ENCODE results near the gene AP1S1. TPM values are rescaled to one million over a fixed set of nuclear protein-coding genes. Genes with fewer than 3 reads are reported as not detected.

The AP1S1 gene
- total and polyA plus RNA-seq, 3 experiments from 2014 or later: 4.4 to 43.6 (median 42.6) TPM

- Mint-ChIP-seq H3K36me3 (peaks cover 5 to 26% (median 8%) of the 10 kb centered on the region in 3 donors), H3K27me3 (peaks cover 2 to 4% of the 10 kb centered on the region in 2 donors), H3K27ac (peak overlapping the region in 3 of 8 donors; percentile 43 to 66 (median 64)), H3K4me1 (peaks cover 9 to 14% (median 14%) of the 10 kb centered on the region in 3 donors), H3K4me3 (peak overlapping the region; percentile 67 to 92 (median 71)), H3K9me3 (no peaks in the 10 kb centered on the region)
- POLR2A ChIA-PET: no interaction called here
- Histone ChIP-seq H3K4me3 (ENCODE audit: low read length) (peak overlapping the region; percentile 66), H3K27me3 (ENCODE audit: insufficient read depth, low read length, poor library complexity, severe bottlenecking) (no peaks in the 10 kb centered on the region), H3K27ac (ENCODE audit: low read depth, low read length) (peak overlapping the region; percentile 47), H3K4me1 (ENCODE audit: insufficient read depth, low read length) (peaks cover 14% of the 10 kb centered on the region), H3K36me3 (ENCODE audit: insufficient read depth, low read length) (no peaks in the 10 kb centered on the region), H3K9me3 (ENCODE audit: low read length) (no peaks in the 10 kb centered on the region)
- CTCF ChIA-PET: interaction anchor here (1.1 to 5.2 kb wide), 3 partner anchors 10 to 63 kb away, joined by 3 to 38 read pairs (median 9); partner anchors contain the start of genes VGF and ZNHIT1
- DNase-seq: no peak
Measured at GRCh38 chr7:101155303-101155702, 1.0 kb downstream of the AP1S1 start.

- ChIA-PET CTCF (interaction anchor here (1.3 to 5.2 kb wide), 3 partner anchors 9 to 18 kb away, joined by 4 to 38 read pairs (median 9); partner anchors contain the start of gene VGF), POLR2A (no interaction called here)
- Histone ChIP-seq H3K27ac (ENCODE audit: low read depth, low read length) (no peak overlapping the region), H3K9me3 (ENCODE audit: low read length) (no peaks in the 10 kb centered on the region), H3K4me1 (ENCODE audit: insufficient read depth, low read length) (peaks cover 14% of the 10 kb centered on the region), H3K36me3 (ENCODE audit: insufficient read depth, low read length) (no peaks in the 10 kb centered on the region), H3K27me3 (ENCODE audit: insufficient read depth, low read length, poor library complexity, severe bottlenecking) (no peaks in the 10 kb centered on the region), H3K4me3 (ENCODE audit: low read length) (no peak overlapping the region)
- Mint-ChIP-seq H3K9me3 (no peaks in the 10 kb centered on the region), H3K36me3 (peaks cover 5 to 26% (median 8%) of the 10 kb centered on the region in 3 donors), H3K4me1 (peaks cover 9 to 14% (median 14%) of the 10 kb centered on the region in 3 donors), H3K4me3 (peak overlapping the region in 5 of 7 donors; percentile 12 to 78 (median 49)), H3K27me3 (peaks cover 3 to 4% of the 10 kb centered on the region in 2 donors), H3K27ac (no peak overlapping the region)
- DNase-seq: no peak
Measured at GRCh38 chr7:101156277-101156676, 2.0 kb downstream of the AP1S1 start.

GRCh38 chr7:101156866-101157589 is 2.8 kb downstream of the AP1S1 start:
- H3K4me3 ChIP-seq (ENCODE audit: low read length): no peak overlapping the region
- no peaks in the 10 kb centered on the region for H3K9me3 Mint-ChIP-seq
- CTCF ChIA-PET: interaction anchor here (1.3 to 5.2 kb wide), 4 partner anchors 8 to 126 kb away, joined by 4 to 38 read pairs (median 6); partner anchors contain the start of gene VGF
- H3K27me3 Mint-ChIP-seq: peaks cover 7 to 8% of the 10 kb centered on the region in 2 donors
- peaks cover 3% of the 10 kb centered on the region for H3K27me3 ChIP-seq (ENCODE audit: insufficient read depth, low read length, poor library complexity, severe bottlenecking)
- DNase-seq: no peak
- POLR2A ChIA-PET: no interaction called here
- no peaks in the 10 kb centered on the region for H3K9me3 ChIP-seq (ENCODE audit: low read length)
- H3K4me3 Mint-ChIP-seq: peak overlapping the region in 1 of 7 donors; percentile 66
- no peaks in the 10 kb centered on the region for H3K36me3 ChIP-seq (ENCODE audit: insufficient read depth, low read length)
- H3K27ac ChIP-seq (ENCODE audit: low read depth, low read length): no peak overlapping the region
- H3K4me1 Mint-ChIP-seq: peaks cover 9 to 14% (median 14%) of the 10 kb centered on the region in 3 donors
- peaks cover 14% of the 10 kb centered on the region for H3K4me1 ChIP-seq (ENCODE audit: insufficient read depth, low read length)
- H3K36me3 Mint-ChIP-seq: peaks cover 5 to 26% (median 8%) of the 10 kb centered on the region in 3 donors
- H3K27ac Mint-ChIP-seq: no peak overlapping the region

GRCh38 chr7:101159696-101160674 is 5.7 kb downstream of the AP1S1 start:
- Mint-ChIP-seq H3K4me3 (no peak overlapping the region), H3K9me3 (no peaks in the 10 kb centered on the region), H3K36me3 (peaks cover 5 to 26% (median 8%) of the 10 kb centered on the region in 3 donors), H3K4me1 (peaks cover 15 to 27% (median 17%) of the 10 kb centered on the region in 3 donors), H3K27me3 (peaks cover 16% of the 10 kb centered on the region in 2 donors), H3K27ac (peak overlapping the region in 2 of 8 donors; percentile 77 to 91)
- ChIA-PET CTCF (interaction anchor here (5.2 kb wide), 1 partner anchor 16 kb away, joined by 38 read pairs; no protein-coding TSS in a partner anchor), POLR2A (no interaction called here)
- H3K27me3 ChIP-seq (ENCODE audit: insufficient read depth, low read length, poor library complexity, severe bottlenecking): peaks cover 22% of the 10 kb centered on the region
- H3K27ac ChIP-seq (ENCODE audit: low read depth, low read length): no peak overlapping the region
- no peak for DNase-seq
- H3K36me3 ChIP-seq (ENCODE audit: insufficient read depth, low read length): no peaks in the 10 kb centered on the region
- no peaks in the 10 kb centered on the region for H3K9me3 ChIP-seq (ENCODE audit: low read length)
- peaks cover 22% of the 10 kb centered on the region for H3K4me1 ChIP-seq (ENCODE audit: insufficient read depth, low read length)
- H3K4me3 ChIP-seq (ENCODE audit: low read length): no peak overlapping the region

GRCh38 chr7:101160910-101161309 is 6.6 kb downstream of the AP1S1 start:
- Histone ChIP-seq H3K27ac (ENCODE audit: low read depth, low read length) (no peak overlapping the region), H3K27me3 (ENCODE audit: insufficient read depth, low read length, poor library complexity, severe bottlenecking) (peaks cover 27% of the 10 kb centered on the region), H3K4me1 (ENCODE audit: insufficient read depth, low read length) (peaks cover 23% of the 10 kb centered on the region), H3K36me3 (ENCODE audit: insufficient read depth, low read length) (no peaks in the 10 kb centered on the region), H3K9me3 (ENCODE audit: low read length) (no peaks in the 10 kb centered on the region), H3K4me3 (ENCODE audit: low read length) (no peak overlapping the region)
- no peak overlapping the region for H3K27ac Mint-ChIP-seq
- peaks cover 0 to 4% (median 0%) of the 10 kb centered on the region in 5 donors for H3K9me3 Mint-ChIP-seq
- ChIA-PET POLR2A (no interaction called here), CTCF (no interaction called here)
- DNase-seq: no peak
- H3K4me1 Mint-ChIP-seq: peaks cover 14 to 29% (median 18%) of the 10 kb centered on the region in 3 donors
- peaks cover 5 to 26% (median 8%) of the 10 kb centered on the region in 3 donors for H3K36me3 Mint-ChIP-seq
- peaks cover 25% of the 10 kb centered on the region in 2 donors for H3K27me3 Mint-ChIP-seq
- H3K4me3 Mint-ChIP-seq: peak overlapping the region in 1 of 7 donors; percentile 40

- H3K4me3 Mint-ChIP-seq: peak overlapping the region; percentile 40 to 85 (median 58)
- H3K4me3 ChIP-seq (ENCODE audit: low read length): no peak overlapping the region
- ChIA-PET CTCF (no interaction called here), POLR2A (no interaction called here)
- H3K36me3 ChIP-seq (ENCODE audit: insufficient read depth, low read length): no peaks in the 10 kb centered on the region
- peak overlapping the region in 1 of 8 donors; percentile 43 for H3K27ac Mint-ChIP-seq
- no peak for DNase-seq
- peaks cover 31 to 32% of the 10 kb centered on the region in 2 donors for H3K27me3 Mint-ChIP-seq
- peaks cover 5 to 24% (median 8%) of the 10 kb centered on the region in 3 donors for H3K36me3 Mint-ChIP-seq
- H3K27ac ChIP-seq (ENCODE audit: low read depth, low read length): no peak overlapping the region
- peaks cover 33% of the 10 kb centered on the region for H3K27me3 ChIP-seq (ENCODE audit: insufficient read depth, low read length, poor library complexity, severe bottlenecking)
- H3K9me3 Mint-ChIP-seq: peaks cover 0 to 4% (median 0%) of the 10 kb centered on the region in 5 donors
- no peaks in the 10 kb centered on the region for H3K9me3 ChIP-seq (ENCODE audit: low read length)
- H3K4me1 ChIP-seq (ENCODE audit: insufficient read depth, low read length): peaks cover 28% of the 10 kb centered on the region
- peaks cover 17 to 34% (median 22%) of the 10 kb centered on the region in 3 donors for H3K4me1 Mint-ChIP-seq
Measured at GRCh38 chr7:101161692-101162471, 7.6 kb downstream of the AP1S1 start.

- CTCF ChIA-PET: no interaction called here
- Mint-ChIP-seq H3K27ac (peak overlapping the region in 1 of 8 donors; percentile 43), H3K4me1 (peaks cover 21 to 41% (median 22%) of the 10 kb centered on the region in 3 donors), H3K36me3 (peaks cover 5 to 18% (median 8%) of the 10 kb centered on the region in 3 donors), H3K4me3 (peak overlapping the region in 6 of 7 donors; percentile 55 to 85 (median 62)), H3K9me3 (peaks cover 0 to 4% (median 0%) of the 10 kb centered on the region in 5 donors), H3K27me3 (peaks cover 39 to 40% of the 10 kb centered on the region in 2 donors)
- Histone ChIP-seq H3K4me1 (ENCODE audit: insufficient read depth, low read length) (peaks cover 28% of the 10 kb centered on the region), H3K27me3 (ENCODE audit: insufficient read depth, low read length, poor library complexity, severe bottlenecking) (peaks cover 42% of the 10 kb centered on the region), H3K27ac (ENCODE audit: low read depth, low read length) (no peak overlapping the region), H3K4me3 (ENCODE audit: low read length) (no peak overlapping the region), H3K36me3 (ENCODE audit: insufficient read depth, low read length) (no peaks in the 10 kb centered on the region), H3K9me3 (ENCODE audit: low read length) (no peaks in the 10 kb centered on the region)
- POLR2A ChIA-PET: no interaction called here
- DNase-seq: no peak
Measured at GRCh38 chr7:101162551-101163278, 8.4 kb downstream of the AP1S1 start.
